Type B pancreatic cell (in vitro differentiated cells): ENCODE measurements around the gene FOXO1. TPM values are rescaled to one million over a fixed set of nuclear protein-coding genes. Genes with fewer than 3 reads are reported as not detected.

Experiments
- DNase-seq: peaks from one replicate; pipeline ENCODE4 v3.0.0; 2021; ENCODE audit warnings: mixed read lengths; ENCODE audit not compliant: unreplicated experiment; ENCODE audit errors: extremely low spot score
- H3K27ac Mint-ChIP-seq: 2 replicates; pipeline ENCODE4 v1.8.0; 2021; ENCODE audit warnings: mild to moderate bottlenecking, mixed read lengths
- H3K27me3 Mint-ChIP-seq: 2 replicates; pipeline ENCODE4 v1.8.0; 2021; ENCODE audit warnings: mixed read lengths
- H3K36me3 Mint-ChIP-seq: 2 replicates; pipeline ENCODE4 v1.8.0; 2021; ENCODE audit warnings: mixed read lengths
- H3K4me1 Mint-ChIP-seq: one replicate; pipeline ENCODE4 v1.8.0; 2021; ENCODE audit warnings: mixed read lengths; ENCODE audit not compliant: unreplicated experiment
- H3K4me3 Mint-ChIP-seq: 2 replicates; pipeline ENCODE4 v1.8.0; 2021; ENCODE audit warnings: mild to moderate bottlenecking, mixed read lengths
- H3K9me3 Mint-ChIP-seq: 2 replicates; pipeline ENCODE4 v1.8.0; 2021; ENCODE audit warnings: mixed read lengths
- total RNA-seq: library from RNA; stranded (reverse); gene quantifications from 2 replicates; pipeline ENCODE4 v1.2.1, GENCODE V29; 2021; ENCODE audit warnings: low replicate concordance
- TF ChIP-seq, protein P1 (sequence below): fragments of 200-600 bp; sonication (generic); conservative IDR thresholded peaks from 2 replicates; pipeline ENCODE4 v1.5.0; 2021; ENCODE audit warnings: antibody characterized with exemption, mild to moderate bottlenecking

The FOXO1 gene
- total RNA-seq, 1 donor from 2014 or later, result 21.5 TPM

DNA sequence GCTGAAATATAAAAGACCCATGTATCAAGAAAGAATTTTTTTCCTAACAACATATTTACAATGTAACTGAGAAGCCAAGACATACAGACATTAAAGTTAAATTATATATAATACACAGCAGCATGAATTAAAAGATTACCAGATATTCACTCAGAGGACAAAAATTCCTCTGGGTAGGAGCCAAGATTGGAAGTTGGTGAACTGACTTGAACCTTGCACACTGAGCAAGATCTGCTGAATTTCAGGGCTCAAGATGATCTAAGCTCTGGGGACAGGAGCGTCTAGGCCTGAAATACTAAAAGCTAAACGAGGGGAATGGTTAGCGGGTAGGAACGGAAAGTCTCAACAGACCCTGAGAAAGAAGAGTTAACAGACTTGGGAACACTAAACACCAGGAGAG, 8.5 kb downstream of the FOXO1 start:
- Mint-ChIP-seq H3K4me3 (no peak overlapping the region), H3K4me1 (peaks cover 18% of the 10 kb centered on the region), H3K36me3 (peaks cover 15% of the 10 kb centered on the region), H3K27me3 (no peaks in the 10 kb centered on the region), H3K27ac (no peak overlapping the region), H3K9me3 (peaks cover 3% of the 10 kb centered on the region)
- TF ChIP-seq, protein P1, sequence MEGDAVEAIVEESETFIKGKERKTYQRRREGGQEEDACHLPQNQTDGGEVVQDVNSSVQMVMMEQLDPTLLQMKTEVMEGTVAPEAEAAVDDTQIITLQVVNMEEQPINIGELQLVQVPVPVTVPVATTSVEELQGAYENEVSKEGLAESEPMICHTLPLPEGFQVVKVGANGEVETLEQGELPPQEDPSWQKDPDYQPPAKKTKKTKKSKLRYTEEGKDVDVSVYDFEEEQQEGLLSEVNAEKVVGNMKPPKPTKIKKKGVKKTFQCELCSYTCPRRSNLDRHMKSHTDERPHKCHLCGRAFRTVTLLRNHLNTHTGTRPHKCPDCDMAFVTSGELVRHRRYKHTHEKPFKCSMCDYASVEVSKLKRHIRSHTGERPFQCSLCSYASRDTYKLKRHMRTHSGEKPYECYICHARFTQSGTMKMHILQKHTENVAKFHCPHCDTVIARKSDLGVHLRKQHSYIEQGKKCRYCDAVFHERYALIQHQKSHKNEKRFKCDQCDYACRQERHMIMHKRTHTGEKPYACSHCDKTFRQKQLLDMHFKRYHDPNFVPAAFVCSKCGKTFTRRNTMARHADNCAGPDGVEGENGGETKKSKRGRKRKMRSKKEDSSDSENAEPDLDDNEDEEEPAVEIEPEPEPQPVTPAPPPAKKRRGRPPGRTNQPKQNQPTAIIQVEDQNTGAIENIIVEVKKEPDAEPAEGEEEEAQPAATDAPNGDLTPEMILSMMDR, result no peak
- DNase-seq, result no peak

DNA sequence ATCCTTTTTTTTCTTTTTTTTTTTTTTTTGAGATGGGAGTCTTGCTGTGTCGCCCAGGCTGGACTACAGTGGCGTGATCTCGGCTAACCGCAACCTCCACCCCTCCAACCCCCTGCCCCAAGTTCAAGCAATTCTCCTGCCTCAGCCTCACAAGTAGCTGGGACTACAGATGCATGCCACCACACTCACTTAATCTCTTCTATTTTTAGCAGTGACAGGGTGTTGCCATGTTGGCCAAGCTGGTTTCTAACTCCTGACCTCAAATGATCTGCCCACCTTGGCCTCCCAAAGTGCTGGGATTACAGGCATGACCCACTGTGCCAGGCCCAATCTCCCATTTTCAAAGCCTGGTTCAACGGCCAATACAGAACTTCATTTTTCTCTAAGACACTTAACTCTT, 9.1 kb downstream of the FOXO1 start:
- TF ChIP-seq, protein P1, result no peak
- H3K9me3 Mint-ChIP-seq, result peaks cover 3% of the 10 kb centered on the region
- no peaks in the 10 kb centered on the region for H3K27me3 Mint-ChIP-seq
- no peak for DNase-seq
- no peak overlapping the region for H3K27ac Mint-ChIP-seq
- H3K4me3 Mint-ChIP-seq, result no peak overlapping the region
- H3K36me3 Mint-ChIP-seq, result peaks cover 15% of the 10 kb centered on the region
- peaks cover 15% of the 10 kb centered on the region for H3K4me1 Mint-ChIP-seq

GRCh38 chr13:40656358-40656757, 10.1 kb downstream of the FOXO1 start:
- no peaks in the 10 kb centered on the region for H3K27me3 Mint-ChIP-seq
- TF ChIP-seq, protein P1, result no peak
- H3K4me3 Mint-ChIP-seq, result no peak overlapping the region
- no peak overlapping the region for H3K27ac Mint-ChIP-seq
- peaks cover 15% of the 10 kb centered on the region for H3K36me3 Mint-ChIP-seq
- peaks cover 13% of the 10 kb centered on the region for H3K4me1 Mint-ChIP-seq
- no peak for DNase-seq
- peaks cover 3% of the 10 kb centered on the region for H3K9me3 Mint-ChIP-seq

DNA sequence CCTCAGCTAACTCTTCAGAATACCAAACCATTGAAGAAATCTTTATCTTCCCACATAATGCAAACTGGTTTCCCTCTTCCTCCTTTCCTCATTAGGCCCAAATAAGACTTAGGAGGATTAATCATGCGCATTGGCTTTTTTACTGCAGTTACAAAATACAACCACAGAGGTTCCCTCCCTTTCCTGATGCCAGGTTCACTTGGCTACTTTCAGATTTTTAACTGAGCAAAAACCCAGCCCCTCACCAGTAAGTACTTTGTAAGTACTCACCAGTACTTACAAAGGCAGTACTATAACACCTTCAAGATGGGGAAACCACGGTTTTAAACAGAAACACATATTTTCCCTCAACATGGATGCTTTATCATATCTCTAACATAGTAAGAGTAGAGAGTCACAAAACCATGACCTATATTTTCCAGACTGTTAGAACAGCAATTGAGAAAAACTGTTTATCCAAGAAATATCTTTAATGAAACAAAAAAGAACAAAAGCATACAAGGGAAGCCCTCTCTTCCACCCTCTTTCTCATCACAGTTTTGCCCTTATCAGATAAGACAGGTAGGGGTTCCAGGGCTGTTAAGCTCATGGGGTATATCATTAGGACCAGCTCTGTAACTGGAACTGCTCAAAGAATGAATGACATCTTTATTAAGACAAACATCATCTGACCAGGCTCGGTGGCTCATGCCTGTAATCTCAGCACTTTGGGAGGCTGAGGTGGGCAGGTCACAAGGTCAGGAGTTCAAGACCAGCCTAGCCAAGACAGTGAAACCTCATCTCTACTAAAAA, 12.7 kb downstream of the FOXO1 start:
- peaks cover 3% of the 10 kb centered on the region for H3K9me3 Mint-ChIP-seq
- peaks cover 30% of the 10 kb centered on the region for H3K4me1 Mint-ChIP-seq
- H3K27me3 Mint-ChIP-seq, result no peaks in the 10 kb centered on the region
- peaks cover 15% of the 10 kb centered on the region for H3K36me3 Mint-ChIP-seq
- no peak overlapping the region for H3K4me3 Mint-ChIP-seq
- no peak overlapping the region for H3K27ac Mint-ChIP-seq
- no peak for DNase-seq
- TF ChIP-seq, protein P1, result no peak

DNA sequence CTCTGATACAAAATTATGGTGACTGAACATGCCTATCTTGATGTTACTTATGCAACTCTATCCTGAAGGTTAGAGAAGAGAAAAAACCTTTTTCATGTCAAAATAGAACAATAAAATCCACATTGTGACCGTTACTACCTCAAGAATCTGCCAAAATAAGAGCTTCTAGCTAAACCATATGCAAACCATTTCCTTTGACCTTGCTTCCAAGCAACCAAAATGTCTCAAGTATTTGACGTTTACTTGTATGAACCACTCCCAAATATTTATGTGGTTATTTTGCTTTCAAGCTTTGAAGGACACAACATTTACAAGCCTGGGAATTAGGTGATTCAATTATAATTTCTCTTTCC, 13.9 kb downstream of the FOXO1 start:
- Mint-ChIP-seq H3K27ac (no peak overlapping the region), H3K36me3 (peaks cover 9% of the 10 kb centered on the region), H3K27me3 (no peaks in the 10 kb centered on the region), H3K4me1 (peaks cover 37% of the 10 kb centered on the region), H3K4me3 (no peak overlapping the region), H3K9me3 (no peaks in the 10 kb centered on the region)
- TF ChIP-seq, protein P1, result no peak
- DNase-seq, result no peak
